Forelimb muscle (tissue), 1 donor: ENCODE results near the gene TCP11L1. TPM values are rescaled to one million over a fixed set of nuclear protein-coding genes. Genes with fewer than 3 reads are reported as not detected.
"Not testable (repeated sequence)": the region's sequence is repeated elsewhere in the genome, so short reads cannot be mapped to it uniquely, and the experiment has no call there.

Experiments used
- DNase-seq: peaks from one replicate; pipeline ENCODE4 v3.0.0-alpha.2; 2013; ENCODE audit warnings: low read depth
- polyA plus RNA-seq: library from polyadenylated mRNA; unstranded; fragments of 120-200 nt; gene quantifications from one replicate; pipeline ENCODE4 v1.2.1, GENCODE V29; 2013; ENCODE audit not compliant: insufficient read length

TCP11L1 gene
- polyA plus RNA-seq, 1 donor, result 12.0 TPM

DNA sequence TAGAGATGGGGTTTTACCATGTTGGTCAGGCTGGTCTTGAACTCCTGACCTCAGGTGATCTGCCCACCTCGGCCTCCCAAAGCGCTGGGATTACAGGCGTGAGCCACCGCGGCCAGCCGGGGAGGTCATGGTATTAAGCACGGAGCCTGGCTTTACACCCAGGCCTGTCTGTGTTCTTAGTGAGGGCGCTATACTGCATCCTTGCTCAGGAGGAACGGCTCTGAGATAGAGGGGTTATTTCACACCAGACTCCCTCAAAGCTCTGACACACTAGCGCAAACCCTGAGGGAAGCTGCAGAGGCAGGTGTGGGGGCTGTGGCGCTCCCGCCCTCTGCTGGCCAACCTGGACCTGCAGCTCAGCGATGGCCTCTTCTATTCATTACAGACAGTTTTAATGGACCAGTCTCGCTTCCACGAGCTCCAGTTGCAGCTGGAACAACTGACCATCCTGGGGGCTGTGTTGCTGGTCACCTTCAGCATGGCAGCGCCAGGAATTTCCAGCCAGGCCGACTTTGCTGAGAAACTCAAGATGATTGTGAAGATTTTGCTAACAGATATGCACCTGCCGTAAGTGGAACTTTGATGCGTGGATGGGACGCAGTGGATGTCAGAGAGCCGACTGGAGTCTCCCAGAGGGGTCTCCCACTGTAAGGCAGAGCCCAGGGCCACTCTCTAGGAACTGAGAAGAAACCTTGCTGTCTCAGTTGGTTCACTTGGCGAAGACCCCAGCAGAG is 26.2 kb downstream of the TCP11L1 start:
- no peak for DNase-seq

DNA sequence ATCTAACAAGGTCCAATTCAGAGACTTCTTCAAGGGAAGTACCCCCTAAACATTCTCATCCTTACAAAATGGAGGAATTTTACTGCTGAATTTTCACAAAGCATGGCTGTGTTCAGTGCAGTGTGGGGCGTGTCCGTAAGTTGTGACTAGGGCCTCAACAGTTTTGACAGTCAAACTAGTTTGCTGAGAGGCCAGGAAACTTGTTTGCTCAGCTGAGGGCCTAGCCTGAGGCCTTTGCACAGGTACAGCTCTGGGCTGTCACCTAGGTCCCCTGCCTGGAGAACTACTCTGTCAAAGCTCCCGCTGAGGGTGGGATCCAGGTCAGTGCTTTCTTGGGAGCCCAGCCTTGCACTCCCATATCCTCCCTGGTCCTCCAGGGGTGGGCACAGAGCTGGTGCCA is 27.9 kb downstream of the TCP11L1 start:
- no peak for DNase-seq

DNA sequence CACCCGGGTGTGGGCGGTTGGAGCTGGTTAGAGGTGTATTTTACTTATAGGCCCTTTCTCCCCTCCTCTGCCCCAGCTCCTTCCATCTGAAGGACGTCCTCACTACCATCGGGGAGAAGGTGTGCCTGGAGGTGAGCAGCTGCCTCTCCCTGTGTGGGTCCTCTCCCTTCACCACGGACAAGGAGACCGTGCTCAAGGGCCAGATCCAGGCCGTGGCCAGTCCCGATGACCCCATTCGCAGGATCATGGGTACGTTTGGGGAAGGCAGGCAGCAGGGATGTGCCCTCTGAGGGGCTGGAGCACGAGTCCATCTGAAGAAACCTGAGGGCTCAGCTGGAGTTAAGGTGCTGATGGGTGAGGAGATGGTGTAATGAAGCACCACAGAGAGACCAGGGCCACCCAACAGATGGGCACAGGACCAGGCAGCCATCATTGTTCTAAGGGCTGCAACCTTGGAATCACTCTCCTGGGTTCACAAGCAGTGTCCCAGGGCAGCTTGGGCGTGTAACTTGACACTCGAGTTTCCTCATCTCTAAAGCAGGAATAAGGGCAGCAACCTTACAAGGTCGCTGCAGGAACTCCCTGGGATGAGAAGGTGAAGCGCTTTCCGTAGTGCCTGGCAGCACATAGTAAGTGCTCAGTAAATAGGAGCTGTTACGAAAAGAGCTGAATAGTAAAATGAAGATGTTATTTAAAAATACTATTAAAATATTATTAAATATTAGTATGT is 29.4 kb downstream of the TCP11L1 start:
- DNase-seq, result no peak

DNA sequence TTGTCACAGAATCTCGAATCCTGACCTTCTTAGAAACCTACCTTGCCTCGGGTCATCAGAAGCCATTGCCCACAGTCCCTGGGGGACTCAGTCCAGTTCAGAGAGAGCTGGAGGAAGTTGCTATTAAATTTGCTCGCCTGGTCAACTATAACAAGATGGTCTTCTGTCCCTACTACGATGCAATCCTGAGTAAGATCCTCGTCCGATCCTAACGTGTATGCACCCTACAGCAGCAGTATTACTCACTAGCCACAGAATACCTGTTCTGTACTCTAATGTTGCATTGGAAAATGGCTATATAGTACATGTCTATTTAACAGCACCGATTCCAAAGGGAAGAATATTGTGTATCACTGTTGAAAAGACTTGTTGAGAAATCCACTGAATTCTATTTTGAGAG is 33.1 kb downstream of the TCP11L1 start:
- DNase-seq, result no peak

DNA sequence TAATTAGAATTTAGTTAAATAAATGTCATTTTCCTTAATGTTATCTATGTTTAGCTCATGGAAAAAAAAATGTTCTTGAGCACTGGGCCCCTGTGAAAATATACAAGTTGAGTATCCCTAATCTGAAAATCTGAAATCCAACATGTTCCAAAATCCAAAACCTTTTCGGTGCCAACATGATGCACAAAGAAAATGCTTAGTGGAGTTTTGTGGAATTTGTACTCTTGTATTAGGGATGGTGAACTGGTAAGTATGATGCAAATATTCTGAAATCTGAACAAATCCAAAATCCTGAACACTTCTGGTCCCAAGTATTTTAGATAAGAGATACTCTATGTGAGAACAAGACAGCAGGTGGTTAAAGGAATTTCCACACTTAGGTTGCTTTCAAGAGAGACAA is 44.5 kb downstream of the TCP11L1 start:
- DNase-seq, result no peak

DNA sequence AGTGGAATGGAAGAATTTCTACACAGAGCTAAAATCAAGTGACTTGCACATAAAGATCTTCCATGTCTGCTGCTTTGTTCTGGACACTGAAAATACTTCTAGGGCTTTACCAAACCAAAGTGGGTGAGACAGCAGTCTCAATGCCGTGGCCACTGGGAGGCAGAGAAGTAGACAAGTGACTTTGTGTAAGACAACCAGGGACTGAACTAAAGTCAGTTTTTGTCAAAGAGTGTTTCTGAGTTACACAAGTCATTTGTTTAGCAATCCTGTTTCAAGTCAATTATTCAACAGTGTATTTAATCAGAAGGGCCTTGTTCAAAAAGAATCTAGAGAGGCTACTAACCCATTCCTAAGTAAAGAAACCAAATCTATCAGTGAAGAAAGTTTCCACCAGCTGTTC is 46.6 kb downstream of the TCP11L1 start:
- DNase-seq, result no peak

DNA sequence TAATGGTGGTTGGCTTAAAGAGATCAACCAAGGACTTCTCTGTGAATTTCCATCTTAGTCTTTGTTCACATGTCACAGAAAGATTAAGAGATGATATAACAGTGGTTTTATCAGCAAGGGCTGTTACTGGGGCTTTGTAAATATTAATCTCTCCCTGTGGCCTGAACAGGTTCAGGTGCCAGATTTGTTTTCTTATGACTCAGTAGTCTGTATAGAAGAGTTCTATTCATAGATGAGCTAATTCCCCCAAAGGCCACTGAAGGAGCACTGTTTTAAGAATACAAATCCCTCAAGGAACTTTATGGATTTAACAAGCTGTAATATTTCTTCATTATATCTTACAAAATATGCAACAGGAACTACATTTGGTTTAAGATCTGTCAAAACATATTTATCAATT is 50.4 kb downstream of the TCP11L1 start:
- no peak for DNase-seq

DNA sequence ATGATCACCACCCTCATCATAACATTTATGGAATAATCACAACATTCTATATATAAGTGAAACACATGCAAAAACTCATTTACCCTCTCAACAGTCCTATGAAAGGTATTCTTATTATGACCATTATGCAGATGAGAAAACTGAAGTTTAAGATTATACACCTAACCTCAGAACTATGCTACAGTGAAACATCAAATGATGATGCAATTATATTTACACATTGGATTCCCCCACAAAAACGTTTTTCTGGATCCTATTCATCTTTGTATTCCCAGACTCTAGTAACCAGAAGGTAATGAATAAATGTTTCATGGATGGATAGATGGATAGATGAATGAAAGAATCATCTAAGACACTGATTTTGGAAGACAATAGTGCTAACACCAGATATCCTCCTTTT is 54.8 kb downstream of the TCP11L1 start:
- no peak for DNase-seq

DNA sequence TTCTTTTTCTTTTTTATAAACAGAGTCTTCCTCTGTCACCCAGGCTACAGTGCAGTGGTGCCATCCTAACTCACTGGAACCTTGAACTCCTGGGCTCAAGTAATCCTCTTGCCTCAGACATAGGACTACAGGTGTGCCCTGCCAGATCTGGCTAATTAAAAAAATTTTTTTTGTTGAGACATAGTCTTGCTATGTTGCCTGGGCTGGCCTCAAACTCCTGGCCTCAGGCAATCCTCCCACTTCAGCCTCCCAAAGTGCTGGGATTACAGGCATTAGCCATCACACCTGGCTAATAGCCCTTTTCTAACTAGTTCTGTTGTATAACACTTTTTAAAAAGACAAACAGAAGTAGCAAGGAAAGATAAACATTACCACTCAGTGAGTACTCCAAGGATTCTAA is 64.5 kb downstream of the TCP11L1 start:
- DNase-seq, result no peak

DNA sequence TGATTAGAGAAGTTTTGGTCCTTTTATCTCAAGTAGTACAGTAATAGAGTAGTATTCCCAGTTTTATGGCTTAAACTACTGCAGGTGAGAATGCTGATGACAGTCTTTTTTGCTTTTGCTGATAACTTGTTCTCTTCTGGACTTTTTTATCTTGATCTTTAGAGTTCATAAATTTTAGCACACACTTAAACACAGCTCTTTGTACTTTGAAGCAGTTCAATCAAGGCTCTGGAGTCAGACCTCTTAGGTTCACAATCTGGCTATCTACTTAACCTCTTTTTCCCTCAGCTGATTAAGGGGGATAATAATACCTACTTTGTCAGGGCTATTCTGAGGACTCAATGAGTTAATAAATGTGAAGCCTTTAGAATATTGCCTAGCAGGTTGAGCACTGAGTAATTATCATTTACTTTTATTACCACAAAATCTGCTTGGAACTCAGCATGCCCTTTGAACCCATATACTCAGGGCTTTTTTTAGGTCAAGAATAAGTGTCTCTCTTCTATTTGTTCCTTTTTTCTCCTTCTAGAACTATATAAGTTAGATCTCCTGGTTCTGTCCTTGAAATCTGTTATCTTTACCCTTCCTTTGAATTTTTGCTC is 70.0 kb downstream of the TCP11L1 start:
- no peak for DNase-seq

DNA sequence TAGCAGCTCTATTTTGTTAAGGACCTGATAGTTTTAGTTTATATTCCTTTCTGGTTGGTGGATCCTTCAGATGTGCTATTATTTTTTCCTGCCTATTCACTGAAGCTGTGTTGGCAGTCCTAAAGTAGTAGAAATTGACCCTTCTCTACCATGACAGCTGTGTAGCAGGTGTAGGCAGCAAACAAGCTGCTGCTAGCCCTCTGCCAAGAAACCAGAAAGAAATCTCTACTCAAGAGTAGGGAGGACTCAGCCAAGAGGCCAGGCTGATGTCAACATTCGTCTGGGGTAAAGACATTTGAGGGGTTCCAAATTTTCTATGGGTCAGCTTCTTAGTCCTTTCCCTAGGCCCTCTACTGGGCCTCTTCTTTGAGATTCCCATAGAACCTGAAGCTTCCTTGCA is 70.7 kb downstream of the TCP11L1 start:
- peak; percentile 4 for DNase-seq

DNA sequence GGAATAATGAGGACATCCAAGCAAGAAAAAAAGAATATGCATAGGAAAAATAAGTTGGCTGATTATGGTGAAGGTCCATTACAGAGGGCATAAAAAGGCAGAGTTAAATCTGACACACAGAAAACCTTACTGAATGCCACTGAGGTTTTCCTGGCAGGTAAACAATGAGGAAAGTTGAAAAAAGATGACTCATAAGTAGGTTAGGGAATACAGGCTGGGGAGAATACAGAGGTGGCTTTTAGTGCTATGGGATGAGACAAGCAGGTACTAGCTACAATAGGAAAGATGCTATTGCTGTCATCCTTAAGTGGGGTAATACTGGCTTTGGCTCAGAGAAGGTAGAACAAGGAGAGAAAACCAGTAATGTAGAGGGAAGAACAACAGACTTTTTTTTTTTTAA is 77.2 kb downstream of the TCP11L1 start:
- DNase-seq, result no peak

DNA sequence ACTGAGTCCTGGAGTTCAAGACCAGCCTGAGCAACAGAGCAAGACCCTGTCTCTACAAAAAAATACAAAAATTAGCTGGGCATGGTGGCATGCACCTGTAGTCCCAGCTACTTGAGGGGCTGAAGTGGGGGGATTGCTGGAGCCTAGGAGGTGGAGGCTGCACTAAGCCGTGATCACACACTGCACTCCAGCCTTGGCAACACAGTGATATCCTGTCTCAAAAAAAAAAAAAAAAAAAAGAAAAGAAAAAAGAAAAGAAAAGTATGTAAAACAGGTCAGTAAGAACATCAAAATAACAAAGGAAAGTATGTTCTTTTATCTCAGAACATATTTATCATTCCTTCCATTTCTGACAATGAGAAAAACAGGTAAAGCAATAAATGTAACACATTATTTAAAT is 83.3 kb downstream of the TCP11L1 start:
- DNase-seq, result not testable (repeated sequence)

Other genes with a start within 250 kb of the TCP11L1 start
- gene CCDC73, start 244.9 kb upstream of the TCP11L1 start, polyA plus RNA-seq, result 0.05 TPM
- gene PRRG4, start 209.6 kb upstream of the TCP11L1 start, polyA plus RNA-seq, result 0.11 TPM
- 18.9 TPM for gene QSER1, start 146.8 kb upstream of the TCP11L1 start, polyA plus RNA-seq
- gene DEPDC7, start 23.7 kb upstream of the TCP11L1 start, polyA plus RNA-seq, result 17.7 TPM
- 37.0 TPM for gene CSTF3, start 121.9 kb downstream of the TCP11L1 start, polyA plus RNA-seq
- gene HIPK3, start 217.8 kb downstream of the TCP11L1 start, polyA plus RNA-seq, result 90.6 TPM